GM12878 (cell line): ENCODE data around the gene GRIA4. TPM values are rescaled to one million over a fixed set of nuclear protein-coding genes. Genes with fewer than 3 reads are reported as not detected.

Experiments
- ATAC-seq: fragments of 200-7000 bp; cut with Tn5 transposase; 3 replicates; pipeline ENCODE4 v1.9.1; 2020; ENCODE audit warnings: mild to moderate bottlenecking, moderate library complexity
- BruUV-seq: library from RNA; stranded (reverse); fragments of 400-500 nt; replicated peaks from 2 replicates; lab custom pipeline; 2021; lab: Mats Ljungman, UMichigan
- CTCF ChIA-PET: fragments of 300-600 bp; sonication (Branson Sonifier 250); formaldehyde crosslinking; extraction: SDS; loops from one replicate; lab custom pipeline; 2021; ENCODE audit warnings: inconsistent platforms; lab: Yijun Ruan, JAX
- POLR2A ChIA-PET: fragments of 350-600 bp; formaldehyde crosslinking; extraction: SDS; loops from one replicate; lab custom pipeline; 2021; ENCODE audit warnings: inconsistent platforms; lab: Charles Lee
- RAD21 ChIA-PET: fragments of 300-600 bp; sonication (Branson Sonifier 250); formaldehyde crosslinking; loops from one replicate; lab custom pipeline; 2023; ENCODE audit warnings: antibody characterized with exemption; ENCODE audit not compliant: unreplicated experiment; lab: Charles Lee
- SMC1A ChIA-PET: fragments of 300-600 bp; sonication (Branson Sonifier 250); formaldehyde crosslinking; loops from one replicate; lab custom pipeline; 2023; ENCODE audit not compliant: unreplicated experiment, uncharacterized antibody; lab: Charles Lee
- DNase-seq: peaks from one replicate; pipeline ENCODE4 v3.0.0-alpha.2; 2011; ENCODE audit warnings: low read depth, low spot score
- FAIRE-seq: peaks from 3 replicates; lab custom pipeline; 2011; peaks lifted over from hg19 to GRCh38; lab: Jason Lieb, UNC
- H2AFZ ChIP-seq: 2 replicates; pipeline ENCODE4 v1.6.0; 2011; ENCODE audit warnings: low read depth, low read length, control low read depth; ENCODE audit not compliant: control insufficient read depth
- H3K27ac ChIP-seq: 2 replicates; pipeline ENCODE4 v1.5.1; 2011; ENCODE audit warnings: control low read depth; ENCODE audit not compliant: control insufficient read depth, insufficient read depth
- H3K27me3 ChIP-seq, 2 experiments: replicated peaks in 1 of 2; 2 replicates each; pipeline versions ENCODE4 v1.6.0 to v1.6.1; 2011; ENCODE audit warnings: low read length in 1 of 2; ENCODE audit not compliant: control insufficient read depth in 2 of 2, insufficient read depth in 2 of 2
- H3K36me3 ChIP-seq, 2 experiments: 2 replicates each; pipeline ENCODE4 v1.5.1; 2011; ENCODE audit warnings: low read length in 1 of 2; ENCODE audit not compliant: control insufficient read depth in 2 of 2, insufficient read depth in 2 of 2
- H3K4me1 ChIP-seq: 2 replicates; pipeline ENCODE4 v1.6.1; 2011; ENCODE audit warnings: mild to moderate bottlenecking, low read length, moderate library complexity, mixed read lengths; ENCODE audit not compliant: control insufficient read depth, insufficient read depth
- H3K4me2 ChIP-seq: 2 replicates; pipeline ENCODE4 v1.6.0; 2011; ENCODE audit warnings: control low read depth; ENCODE audit not compliant: control insufficient read depth, insufficient read depth
- H3K4me3 ChIP-seq: fragments of 200-600 bp; sonication (generic); 2 replicates; pipeline ENCODE4 v1.5.1; 2016
- H3K79me2 ChIP-seq: 2 replicates; pipeline ENCODE4 v1.6.0; 2011; ENCODE audit warnings: low read length; ENCODE audit not compliant: control insufficient read depth, insufficient read depth
- H3K9ac ChIP-seq: 2 replicates; pipeline ENCODE4 v1.8.0; 2011; ENCODE audit warnings: low read length, control low read depth, mixed read lengths; ENCODE audit not compliant: control insufficient read depth, insufficient read depth
- H3K9me3 ChIP-seq: replicated peaks from 3 replicates; pipeline ENCODE4 v1.5.1; 2011; ENCODE audit warnings: mild to moderate bottlenecking, low read length; ENCODE audit not compliant: control insufficient read depth, insufficient read depth
- H4K20me1 ChIP-seq: 2 replicates; pipeline ENCODE4 v1.6.0; 2011; ENCODE audit not compliant: control insufficient read depth, insufficient read depth
- ASH2L ChIP-seq: fragments of 300-600, 200-600 bp; sonication (generic); IDR thresholded peaks from 2 replicates; pipeline ENCODE4 v1.6.1; 2017; ENCODE audit warnings: low read depth, mild to moderate bottlenecking, borderline replicate concordance
- GATAD2B ChIP-seq: fragments of 450-650 bp; conservative IDR thresholded peaks from 2 replicates; pipeline ENCODE4 v1.6.1; 2017; ENCODE audit warnings: low read depth, mild to moderate bottlenecking, moderate library complexity
- HDAC6 ChIP-seq: fragments of 200-600 bp; sonication (generic); IDR thresholded peaks from one replicate; pipeline ENCODE4 v1.8.0; 2017; ENCODE audit warnings: antibody characterized with exemption; ENCODE audit not compliant: unreplicated experiment
- KAT2A ChIP-seq: conservative IDR thresholded peaks from 2 replicates; pipeline ENCODE4 v1.6.1; 2011; ENCODE audit warnings: low read depth, low read length; ENCODE audit not compliant: control insufficient read depth
- NFYB ChIP-seq: IDR thresholded peaks from 2 replicates; pipeline ENCODE4 v1.6.1; 2011; ENCODE audit warnings: low read depth, mild to moderate bottlenecking, low read length, improper control_type of control experiment, moderate library complexity; ENCODE audit not compliant: insufficient read depth
- RBBP5 ChIP-seq: fragments of 200-600 bp; sonication (generic); conservative IDR thresholded peaks from 2 replicates; pipeline ENCODE4 v1.6.1; 2016
- SREBF2 ChIP-seq: IDR thresholded peaks from 2 replicates; pipeline ENCODE4 v1.6.1; 2012; ENCODE audit warnings: mild to moderate bottlenecking, low read length
- SUPT20H ChIP-seq: IDR thresholded peaks from 2 replicates; pipeline ENCODE4 v1.6.1; 2011; ENCODE audit warnings: low read depth, mild to moderate bottlenecking, low read length, moderate library complexity, borderline replicate concordance; ENCODE audit not compliant: control insufficient read depth
- WGBS: methylation state at CpG from one replicate; pipeline ENCODE4 v1.1.6; 2016; ENCODE audit warnings: low lambda C conversion rate; ENCODE audit not compliant: insufficient replicate concordance, insufficient coverage; ENCODE audit errors: missing lambda C conversion rate; 5-methylcytosine and 5-hydroxymethylcytosine counted together
- in situ Hi-C: fragments of 300-500 bp; cut with MboI; formaldehyde crosslinking; loops from 9 replicates; pipeline ENCODE4 v1.14.3; 2018; ENCODE audit warnings: mixed read lengths
- intact Hi-C: fragments of 100-400 bp; cut with micrococcal nuclease; formaldehyde crosslinking; loops from one replicate; pipeline ENCODE4 v1.14.2; 2022; ENCODE audit not compliant: unreplicated experiment
- polyA plus RNA-seq, 11 experiments: library from polyadenylated mRNA; depleted of rRNA in 4 of 11; unstranded in 6 of 11; stranded (reverse) in 5 of 11; fragments of >200 nt; fragmentation: Nextera tagmentation in 4 of 11; fragmentation: Illumina TruSeq in 1 of 11; extraction: Ambion mirVana in 4 of 11; extraction: Trizol in 1 of 11; gene quantifications; 1 replicate in 1 of 11; 2 replicates in 10 of 11; pipeline versions ENCODE4 v1.2.1 to v1.2.3, GENCODE V29; 2011 to 2016; ENCODE audit warnings: inconsistent platforms in 2 of 11, missing spikeins in 2 of 11, low read depth in 1 of 11
- total RNA-seq, 4 experiments: library from RNA; depleted of rRNA in 3 of 4; stranded (reverse); fragments of >200 nt in 3 of 4; fragmentation: Illumina TruSeq in 1 of 4; extraction: Trizol in 1 of 4; gene quantifications; 2 replicates each; pipeline versions ENCODE4 v1.2.1 to v1.2.3, GENCODE V29; 2013 to 2021
- TF ChIP-seq, protein P1 (sequence below): fragments of 150-350 bp; IDR thresholded peaks from 2 replicates; pipeline ENCODE4 v1.6.1; 2014; ENCODE audit warnings: mild to moderate bottlenecking, low read depth, low read length
- TF ChIP-seq, protein P2 (sequence below): fragments of 450-650 bp; IDR thresholded peaks from 2 replicates; pipeline ENCODE4 v1.6.1; 2016; ENCODE audit warnings: mild to moderate bottlenecking

GRIA4 gene
- total and polyA plus RNA-seq, 10 of the 15 experiments (the other 5 are each of a cell fraction or from before 2014, with no cell fraction given) = 0.04 TPM; not detected in 9

DNA sequence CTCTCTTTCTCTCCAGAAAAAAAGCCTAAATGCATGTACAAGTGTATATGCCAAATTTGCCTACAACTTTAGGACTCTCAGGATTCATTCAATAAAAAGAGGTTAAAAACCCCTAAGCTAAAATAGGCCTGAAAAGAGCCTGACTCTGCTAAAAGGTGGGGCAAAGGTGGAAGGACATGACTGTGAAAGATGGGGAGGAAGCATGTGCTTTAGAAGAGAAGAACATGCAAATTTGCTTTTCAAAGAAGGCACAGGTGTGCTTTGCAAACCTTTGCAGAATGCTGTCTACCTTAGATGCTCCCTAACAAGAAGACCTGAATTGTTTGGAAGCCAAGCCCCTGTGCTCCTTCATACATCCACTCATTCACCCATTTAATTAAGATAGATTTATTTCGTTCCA, 87.4 kb downstream of the GRIA4 start:
- ChIA-PET POLR2A (no interaction called here), CTCF (no interaction called here), SMC1A (no interaction called here), RAD21 (no interaction called here)
- Histone ChIP-seq H3K79me2 (no peaks in the 10 kb centered on the region), H3K4me1 (no peaks in the 10 kb centered on the region), H3K27ac (no peak overlapping the region), H3K4me2 (no peak overlapping the region), H3K27me3 (no peaks in the 10 kb centered on the region), H2AFZ (no peak overlapping the region), H3K9me3 (no peaks in the 10 kb centered on the region), H3K4me3 (no peak overlapping the region), H4K20me1 (no peaks in the 10 kb centered on the region), H3K36me3 (no peaks in the 10 kb centered on the region), H3K9ac (no peak overlapping the region)
- no TSS peak for BruUV-seq
- FAIRE-seq (no peak), ATAC-seq (no peak), DNase-seq (no peak)
- in situ Hi-C loops = no loop called here
- intact Hi-C loops = no loop called here
- TF ChIP-seq SUPT20H (no peak), HDAC6 (no peak), ASH2L (no peak), GATAD2B (no peak), SREBF2 (no peak), KAT2A (no peak), RBBP5 (no peak), NFYB (no peak)
- WGBS = 5% methylated on average over 1 of the region's 1 CpG

DNA sequence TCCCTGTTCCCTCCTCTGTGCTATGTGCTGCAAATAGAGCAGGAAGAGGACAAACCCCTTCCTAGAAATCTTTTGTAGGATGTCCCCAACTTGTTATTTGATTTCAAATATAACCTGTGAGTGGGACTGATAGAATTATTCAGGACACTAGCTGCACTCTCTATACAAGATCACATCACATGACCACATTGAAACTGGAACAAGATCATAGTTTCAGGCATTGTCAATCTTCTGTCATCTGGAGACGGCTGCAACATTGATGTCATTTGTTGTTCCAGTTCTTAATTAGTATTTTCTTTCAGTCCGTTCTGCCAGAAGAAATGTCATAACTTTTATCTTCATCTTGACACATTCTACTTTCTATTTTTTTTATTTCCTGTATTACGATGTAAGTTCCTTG, 89.3 kb downstream of the GRIA4 start:
- Histone ChIP-seq H3K27ac (no peak overlapping the region), H3K79me2 (no peaks in the 10 kb centered on the region), H2AFZ (no peak overlapping the region), H3K4me1 (no peaks in the 10 kb centered on the region), H3K4me3 (no peak overlapping the region), H3K9ac (no peak overlapping the region), H3K27me3 (no peaks in the 10 kb centered on the region)
- BruUV-seq = no TSS peak
- POLR2A ChIA-PET = no interaction called here
- DNase-seq = no peak
- TF ChIP-seq, protein P1, sequence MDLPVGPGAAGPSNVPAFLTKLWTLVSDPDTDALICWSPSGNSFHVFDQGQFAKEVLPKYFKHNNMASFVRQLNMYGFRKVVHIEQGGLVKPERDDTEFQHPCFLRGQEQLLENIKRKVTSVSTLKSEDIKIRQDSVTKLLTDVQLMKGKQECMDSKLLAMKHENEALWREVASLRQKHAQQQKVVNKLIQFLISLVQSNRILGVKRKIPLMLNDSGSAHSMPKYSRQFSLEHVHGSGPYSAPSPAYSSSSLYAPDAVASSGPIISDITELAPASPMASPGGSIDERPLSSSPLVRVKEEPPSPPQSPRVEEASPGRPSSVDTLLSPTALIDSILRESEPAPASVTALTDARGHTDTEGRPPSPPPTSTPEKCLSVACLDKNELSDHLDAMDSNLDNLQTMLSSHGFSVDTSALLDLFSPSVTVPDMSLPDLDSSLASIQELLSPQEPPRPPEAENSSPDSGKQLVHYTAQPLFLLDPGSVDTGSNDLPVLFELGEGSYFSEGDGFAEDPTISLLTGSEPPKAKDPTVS = no peak
- TF ChIP-seq, protein P2, sequence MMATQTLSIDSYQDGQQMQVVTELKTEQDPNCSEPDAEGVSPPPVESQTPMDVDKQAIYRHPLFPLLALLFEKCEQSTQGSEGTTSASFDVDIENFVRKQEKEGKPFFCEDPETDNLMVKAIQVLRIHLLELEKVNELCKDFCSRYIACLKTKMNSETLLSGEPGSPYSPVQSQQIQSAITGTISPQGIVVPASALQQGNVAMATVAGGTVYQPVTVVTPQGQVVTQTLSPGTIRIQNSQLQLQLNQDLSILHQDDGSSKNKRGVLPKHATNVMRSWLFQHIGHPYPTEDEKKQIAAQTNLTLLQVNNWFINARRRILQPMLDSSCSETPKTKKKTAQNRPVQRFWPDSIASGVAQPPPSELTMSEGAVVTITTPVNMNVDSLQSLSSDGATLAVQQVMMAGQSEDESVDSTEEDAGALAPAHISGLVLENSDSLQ = 0 out of 2 replicates have a peak, but pooled peaks have one; percentile 24
- TF ChIP-seq, all 136 proteins: peak for 1
- ChIA-PET CTCF (no interaction called here), RAD21 (no interaction called here), SMC1A (no interaction called here)
- FAIRE-seq = no peak
- H3K4me2 ChIP-seq = no peak overlapping the region
- intact Hi-C loops (no loop called here), in situ Hi-C loops (no loop called here)
- H3K36me3 ChIP-seq = no peaks in the 10 kb centered on the region
- no peaks in the 10 kb centered on the region for H4K20me1 ChIP-seq
- H3K9me3 ChIP-seq = no peaks in the 10 kb centered on the region
- peak; percentile 61 for ATAC-seq
- 8% methylated on average over 3 of the region's 3 CpGs for WGBS
